C4-2B (cell line): ENCODE results near the gene ZBTB11.
"Not testable (repeated sequence)": the region's sequence is repeated elsewhere in the genome, so short reads cannot be mapped to it uniquely, and the experiment has no call there.

ENCODE experiments used
- CTCF ChIP-seq: fragments of 450-650 bp; conservative IDR thresholded peaks from 2 replicates; pipeline ENCODE4 v1.5.1; 2017; ENCODE audit warnings: mild to moderate bottlenecking
- ZFX ChIP-seq: fragments of 450-650 bp; IDR thresholded peaks from 2 replicates; pipeline ENCODE4 v1.6.1; 2017

GRCh38 chr3:101641397-101642115 lies 35.4 kb downstream of the ZBTB11 start:
- TF ChIP-seq CTCF, ZFX: not testable (repeated sequence)
